ENCODE results near the gene NMU. TPM values are rescaled to one million over a fixed set of nuclear protein-coding genes. Genes with fewer than 3 reads are reported as not detected.

NMU gene
- total RNA-seq, 1 experiment from 2014 or later: 0.54 TPM

GRCh38 chr4:55673424-55673823, 37.3 kb upstream of the NMU start:
- Histone ChIP-seq H3K9me3 (ENCODE audit: control insufficient read depth, insufficient read depth, low read depth, low read length) (no peaks in the 10 kb centered on the region), H3K27ac (ENCODE audit: low read length) (no peak overlapping the region), H3K4me3 (ENCODE audit: low read depth in 2 of 2, low read length in 2 of 2) (no peak overlapping the region), H3K36me3 (ENCODE audit: control insufficient read depth, insufficient read depth, low read length) (no peaks in the 10 kb centered on the region), H3K27me3 (ENCODE audit: control insufficient read depth, insufficient read depth, low read length) (no peaks in the 10 kb centered on the region), H3K4me1 (ENCODE audit: control insufficient read depth, insufficient read depth, low read length) (no peaks in the 10 kb centered on the region)
- ATAC-seq (no peak), DNase-seq (ENCODE audit: low read depth, low spot score) (no peak)
- ChIA-PET POLR2A (no interaction called here), CTCF (no interaction called here)
- TF ChIP-seq POLR2AphosphoS5 (IDR thresholded peaks at IDR 0.05; ENCODE audit: low read depth, low read length) (no peak), CTCF (IDR thresholded peaks at IDR 0.05) (no peak), SIN3A (IDR thresholded peaks at IDR 0.05; ENCODE audit: borderline replicate concordance, insufficient read depth, low read depth, low read length) (no peak), REST (IDR thresholded peaks at IDR 0.05; ENCODE audit: insufficient read depth in 1 of 2, low read depth in 2 of 2, low read length in 1 of 2) (no peak), TCF7L2 (IDR thresholded peaks at IDR 0.05; ENCODE audit: low read depth, low read length) (no peak)
- in situ Hi-C loops (cut with HindIII; ENCODE audit: low pct_unique_long_range_greater_than_20kb, low sequenced_read_pairs) (no loop called here), intact Hi-C loops (cut with micrococcal nuclease; ENCODE audit: unreplicated experiment) (no loop called here)
- BruUV-seq (replicated peaks): no TSS peak

GRCh38 chr4:55671667-55672066, 35.6 kb upstream of the NMU start:
- ATAC-seq (no peak), DNase-seq (ENCODE audit: low read depth, low spot score) (no peak)
- intact Hi-C loops (cut with micrococcal nuclease; ENCODE audit: unreplicated experiment) (no loop called here), in situ Hi-C loops (cut with HindIII; ENCODE audit: low pct_unique_long_range_greater_than_20kb, low sequenced_read_pairs) (no loop called here)
- H3K36me3 ChIP-seq (ENCODE audit: control insufficient read depth, insufficient read depth, low read length): no peaks in the 10 kb centered on the region
- H3K27ac ChIP-seq (ENCODE audit: low read length): no peak overlapping the region
- ChIA-PET CTCF (no interaction called here), POLR2A (no interaction called here)
- no peak overlapping the region for H3K4me3 ChIP-seq (ENCODE audit: low read depth in 2 of 2, low read length in 2 of 2)
- H3K4me1 ChIP-seq (ENCODE audit: control insufficient read depth, insufficient read depth, low read length): no peaks in the 10 kb centered on the region
- no peaks in the 10 kb centered on the region for H3K9me3 ChIP-seq (ENCODE audit: control insufficient read depth, insufficient read depth, low read depth, low read length)
- BruUV-seq (replicated peaks): no TSS peak
- TF ChIP-seq POLR2AphosphoS5 (IDR thresholded peaks at IDR 0.05; ENCODE audit: low read depth, low read length): no peak
- no peak for TF ChIP-seq SIN3A (IDR thresholded peaks at IDR 0.05; ENCODE audit: borderline replicate concordance, insufficient read depth, low read depth, low read length)
- no peak for TF ChIP-seq TCF7L2 (IDR thresholded peaks at IDR 0.05; ENCODE audit: low read depth, low read length)
- no peak for TF ChIP-seq CTCF (IDR thresholded peaks at IDR 0.05)
- no peak for TF ChIP-seq REST (IDR thresholded peaks at IDR 0.05; ENCODE audit: insufficient read depth in 1 of 2, low read depth in 2 of 2, low read length in 1 of 2)
- no peaks in the 10 kb centered on the region for H3K27me3 ChIP-seq (ENCODE audit: control insufficient read depth, insufficient read depth, low read length)
